Myocyte (in vitro differentiated cells): ENCODE results near the gene USP19. TPM values are rescaled to one million over a fixed set of nuclear protein-coding genes. Genes with fewer than 3 reads are reported as not detected.

Experiments used
- DNase-seq: peaks from one replicate; pipeline ENCODE4 v3.0.0-alpha.2; 2012; ENCODE audit warnings: low read depth
- microRNA-seq: library from miRNA; unstranded; fragments of <30 nt; microRNA quantifications from one replicate; pipeline ENCODE4, GENCODE V29; 2016
- total RNA-seq: library from RNA; depleted of rRNA; stranded (reverse); fragments of >200 nt; gene quantifications from 2 replicates; pipeline ENCODE4 v1.2.3, GENCODE V29; 2014

USP19 gene
- total RNA-seq, 1 donor from 2014 or later, result 66.1 TPM

DNA sequence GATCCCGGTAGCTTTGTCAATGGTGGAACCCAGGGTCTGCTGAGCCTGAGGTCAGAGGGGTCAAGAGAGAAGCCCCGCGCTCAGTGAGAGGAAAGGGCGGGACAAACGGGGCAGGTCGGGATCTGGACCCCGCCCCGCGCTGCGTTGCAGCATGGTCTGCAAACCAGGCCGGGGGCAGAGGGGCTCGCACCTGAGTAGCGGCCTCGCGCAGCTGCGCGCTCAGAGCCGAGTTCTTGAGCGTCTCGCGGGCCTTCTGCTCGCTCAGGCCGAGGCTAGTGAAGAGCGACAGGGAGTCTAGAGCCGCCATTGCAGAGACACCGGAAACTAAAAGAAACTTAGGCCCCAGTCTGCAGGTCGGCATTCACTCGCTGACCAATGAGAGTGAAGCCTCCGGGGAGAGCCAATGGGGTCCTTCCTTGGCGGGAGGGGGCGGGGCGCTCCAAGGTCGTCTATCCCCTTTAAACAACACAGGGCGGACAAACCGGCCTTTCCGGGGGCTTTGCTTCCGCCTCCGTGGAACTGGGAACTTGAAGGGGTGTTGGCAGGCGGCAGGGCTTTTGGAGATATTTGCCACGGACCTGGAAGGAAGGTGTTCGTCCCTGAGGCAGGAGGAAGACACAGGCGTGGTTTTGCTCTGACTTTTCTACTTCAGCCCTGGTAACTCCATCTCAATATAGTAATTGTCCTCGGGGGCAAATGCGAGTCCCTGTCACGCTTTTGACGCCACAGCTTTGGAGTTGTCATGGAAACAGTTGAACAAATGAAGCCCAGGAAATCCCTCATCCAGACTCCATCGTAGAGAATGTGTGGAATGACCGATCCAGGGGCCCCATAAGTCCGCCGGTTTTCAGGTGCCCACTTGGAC is 16.0 kb downstream of the USP19 start, which contains the start of gene QARS1:
Gene QARS1, minus strand, starts transcription at position 331 of the 865 bp plus-strand sequence. Its CDS starts 24 bp downstream, at position 307.
- peak; percentile 95 for DNase-seq

DNA sequence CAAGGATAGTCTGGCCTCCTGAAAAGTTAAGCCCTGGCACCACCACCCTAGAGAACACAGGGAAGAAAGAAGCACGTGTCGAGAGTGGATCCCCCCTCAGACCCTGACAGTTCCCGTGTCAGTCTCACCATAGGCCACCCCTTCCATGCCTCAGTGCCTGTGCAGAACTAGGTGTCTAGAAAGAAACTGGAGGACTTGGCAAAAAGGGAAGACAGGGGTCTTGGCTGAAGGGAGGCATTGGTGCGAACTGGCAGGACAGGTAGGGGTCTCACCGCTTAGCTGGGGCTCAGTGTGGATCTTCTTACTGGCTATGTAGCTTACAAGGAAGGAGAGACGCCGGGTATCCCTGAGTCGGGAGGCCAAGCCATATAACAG is 16.6 kb downstream of the USP19 start:
- no peak for DNase-seq

DNA sequence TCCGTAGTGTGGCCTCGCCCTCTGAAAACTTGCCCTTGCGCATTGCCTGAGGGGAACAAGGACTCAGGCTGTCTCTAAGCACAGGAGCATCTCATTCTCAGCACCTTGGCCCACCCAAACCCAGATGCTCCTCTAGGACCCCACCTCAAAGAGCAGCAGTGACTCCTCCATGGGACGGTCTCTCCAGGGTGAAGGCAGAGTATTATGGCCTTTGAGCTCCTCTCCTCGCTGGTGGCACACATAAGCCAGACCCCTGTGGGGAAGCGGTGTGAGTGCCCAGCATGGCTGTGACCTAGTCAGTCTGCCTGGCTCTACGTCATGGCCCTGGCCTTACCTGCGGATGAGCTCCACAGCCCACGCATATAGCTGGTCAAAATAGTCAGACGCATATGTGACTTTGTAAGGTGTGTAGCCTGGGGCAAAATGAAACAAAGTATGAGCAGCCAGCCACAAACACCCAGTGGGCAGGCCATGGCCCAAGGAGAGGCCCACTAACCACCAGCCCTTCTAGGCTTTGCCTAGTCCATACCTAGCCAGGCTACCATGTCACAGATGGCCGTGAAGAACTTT is 20.5 kb downstream of the USP19 start:
- DNase-seq, result no peak

- DNase-seq, result no peak
Observed at GRCh38 chr3:49098910-49099630, 21.6 kb downstream of the USP19 start.

GRCh38 chr3:49098429-49098828 is 22.2 kb downstream of the USP19 start:
- DNase-seq, result no peak

DNA sequence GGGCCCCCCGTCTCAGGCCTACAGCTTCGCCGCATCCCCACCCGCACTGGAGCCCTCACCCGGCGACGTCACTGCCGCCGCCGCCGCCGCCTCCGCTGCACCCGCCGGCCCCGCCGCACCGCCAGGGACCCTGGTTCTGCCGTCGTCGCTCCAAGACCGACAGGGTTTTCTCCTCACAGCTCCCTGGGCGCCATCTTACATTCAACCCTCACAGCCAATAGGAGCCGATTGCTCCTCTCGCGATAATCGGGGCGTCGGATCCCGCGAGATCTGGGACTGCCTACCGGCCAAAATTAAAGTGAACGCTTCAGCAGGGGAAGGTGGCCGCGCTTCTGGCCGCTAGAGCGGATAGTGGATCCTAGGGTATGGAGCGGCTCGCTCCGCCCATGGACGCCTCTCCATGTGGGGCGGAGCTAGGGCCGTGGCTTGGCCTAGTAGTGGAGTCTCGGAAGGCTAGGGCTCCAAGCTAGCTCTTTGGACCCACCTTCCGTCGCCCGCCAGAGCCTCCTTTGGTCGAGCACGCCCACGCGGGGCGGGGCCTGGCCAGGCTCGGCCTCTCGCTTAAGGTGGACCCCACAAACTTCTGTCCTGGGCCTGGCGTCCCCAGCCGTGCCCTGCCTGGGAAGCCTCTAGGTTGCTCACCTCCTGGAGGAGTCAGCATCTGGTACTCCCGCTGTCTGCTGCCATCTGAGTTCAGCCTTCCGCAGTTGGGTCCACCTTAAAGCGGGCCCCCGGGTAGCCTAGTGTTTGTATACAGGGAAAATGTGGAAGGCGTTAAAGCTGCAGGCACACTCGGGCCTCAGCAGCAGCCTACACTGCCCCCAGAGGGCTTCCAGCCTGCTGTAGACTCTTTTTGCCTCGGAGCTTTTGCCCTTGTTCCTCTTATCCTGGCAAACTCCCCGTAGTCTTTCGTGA is 26.5 kb downstream of the USP19 start, which contains the start of gene QRICH1:
Gene QRICH1, minus strand, starts transcription at position 219 of the 915 bp plus-strand sequence. CDS start 17,054 bp downstream, outside the sequence.
- DNase-seq, result peak; percentile 99

- DNase-seq, result peak; percentile 82
Observed at GRCh38 chr3:49092938-49093852, 27.4 kb downstream of the USP19 start.

DNA sequence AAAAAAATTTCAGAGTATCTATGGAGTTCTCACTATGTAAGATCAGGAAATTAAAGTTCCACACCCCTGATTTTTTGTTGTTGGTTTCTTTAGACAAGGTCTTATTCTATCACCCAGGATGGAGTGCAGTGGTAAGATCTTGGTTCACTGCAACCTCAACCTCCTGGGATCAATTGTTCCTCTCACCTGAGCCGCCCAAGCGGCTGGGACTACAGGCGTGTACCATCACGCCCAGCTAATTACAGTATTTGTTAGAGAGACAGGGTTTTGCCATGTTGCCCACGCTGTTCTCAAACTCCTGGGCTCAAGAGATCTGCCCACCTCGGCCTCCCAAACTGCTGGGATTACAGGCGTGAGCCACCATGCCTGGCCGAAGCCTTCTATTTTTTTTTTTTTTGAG is 39.2 kb downstream of the USP19 start:
- no peak for DNase-seq

- DNase-seq, result no peak
Observed at GRCh38 chr3:49079270-49079669, 41.4 kb downstream of the USP19 start.

- no peak for DNase-seq
Observed at GRCh38 chr3:49076646-49077045, 44.0 kb downstream of the USP19 start.

DNA sequence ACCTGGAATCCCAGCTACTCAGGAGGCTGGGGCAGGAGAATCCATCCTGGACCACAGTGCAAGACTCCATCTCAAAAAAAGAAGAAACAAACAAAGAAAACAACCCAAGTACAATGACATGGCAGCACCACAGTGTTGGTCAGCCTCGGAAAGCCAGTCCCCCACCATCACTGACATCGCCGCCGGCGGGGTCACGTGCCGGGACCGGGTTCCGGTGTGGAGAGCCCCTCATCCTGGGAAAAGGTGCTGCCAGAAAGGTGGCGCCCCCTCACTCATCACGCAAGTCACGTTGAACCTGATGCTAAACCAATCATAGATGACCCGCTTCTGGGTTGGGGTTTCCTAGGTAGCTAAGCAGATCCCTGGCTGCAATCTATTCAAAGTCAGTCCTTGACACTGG is 44.5 kb downstream of the USP19 start:
- DNase-seq, result no peak

Small RNAs within 50 kb of the gene (microRNA-seq; reads per million reads assigned to microRNA genes)
- not detected for gene MIR6890

Other genes starting within 250 kb of the USP19 start
- 23.7 and 37.9 TPM in 2 replicates for gene SLC25A20, start 221.9 kb downstream of the USP19 start, total RNA-seq
- 87.2 and 88.5 TPM in 2 replicates for gene ARIH2, start 202.0 kb downstream of the USP19 start, total RNA-seq
- 32.8 and 35.9 TPM in 2 replicates for gene P4HTM, start 130.6 kb downstream of the USP19 start, total RNA-seq
- gene WDR6, start 113.4 kb downstream of the USP19 start, total RNA-seq, result 86.8 and 95.5 TPM in 2 replicates
- 35.8 and 42.8 TPM in 2 replicates for gene DALRD3, start 102.2 kb downstream of the USP19 start, total RNA-seq
- gene NDUFAF3, start 98.7 kb downstream of the USP19 start, total RNA-seq, result 136 and 185 TPM in 2 replicates
- 242 and 275 TPM in 2 replicates for gene IMPDH2, start 91.4 kb downstream of the USP19 start, total RNA-seq
- 57.4 and 73.0 TPM in 2 replicates for gene QRICH1, start 26.8 kb downstream of the USP19 start, total RNA-seq
- 131 and 190 TPM in 2 replicates for gene QARS1, start 16.1 kb downstream of the USP19 start, total RNA-seq
- 632 and 641 TPM in 2 replicates for gene LAMB2, start 12.2 kb upstream of the USP19 start, total RNA-seq
- gene CCDC71, start 45.5 kb upstream of the USP19 start, total RNA-seq, result 34.3 and 35.0 TPM in 2 replicates
- gene KLHDC8B, start 50.8 kb upstream of the USP19 start, total RNA-seq, result 28.7 and 45.0 TPM in 2 replicates
- gene C3orf62, start 156.4 kb upstream of the USP19 start, total RNA-seq, result 1.4 and 1.6 TPM in 2 replicates
- gene USP4, start 219.2 kb upstream of the USP19 start, total RNA-seq, result 9.9 and 11.8 TPM in 2 replicates
- gene GPX1, start 237.5 kb upstream of the USP19 start, total RNA-seq, result 109 and 116 TPM in 2 replicates